ENCODE results near the gene FAM89B. TPM values are rescaled to one million over a fixed set of nuclear protein-coding genes. Genes with fewer than 3 reads are reported as not detected.

The FAM89B gene
- polyA plus RNA-seq, 1 donor from 2014 or later, result 75.1 TPM

DNA sequence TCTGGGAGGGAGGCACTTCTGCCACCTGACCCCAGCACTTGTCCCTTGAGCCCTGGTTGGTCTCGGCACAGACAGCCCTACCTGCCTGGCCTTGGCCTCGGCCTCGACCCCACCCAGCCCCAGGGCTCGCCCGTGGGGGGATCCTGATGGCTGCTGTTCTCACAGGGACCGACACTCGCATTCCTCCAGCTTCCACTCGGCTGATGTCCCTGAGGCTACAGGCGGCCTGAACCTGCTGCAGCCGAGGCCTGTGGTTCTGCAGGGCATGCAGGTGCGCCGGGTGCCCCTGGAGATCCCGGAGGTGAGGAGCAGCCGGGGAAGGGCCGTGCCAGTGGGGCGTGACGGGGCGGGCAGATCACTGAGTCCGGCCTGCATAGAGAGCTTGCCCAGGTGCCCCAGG is 48.3 kb downstream of the FAM89B start:
- no peak overlapping the region for H3K27ac ChIP-seq (ENCODE audit: low read length)
- H3F3A ChIP-seq (ENCODE audit: insufficient read depth, low read length, poor library complexity, severe bottlenecking), result no peaks in the 10 kb centered on the region
- no peak overlapping the region for H2AFZ ChIP-seq (ENCODE audit: low read depth, low read length)
- H3K79me2 ChIP-seq (replicated peaks; ENCODE audit: insufficient read depth, low read length), result peaks cover 14% of the 10 kb centered on the region
- H4K20me1 ChIP-seq (ENCODE audit: insufficient read depth), result no peaks in the 10 kb centered on the region
- H3K27me3 ChIP-seq (ENCODE audit: insufficient read depth, low read depth, low read length), result no peaks in the 10 kb centered on the region
- H3K9ac ChIP-seq (ENCODE audit: low read length), result no peak overlapping the region
- no peak for TF ChIP-seq SMC3 (conservative IDR thresholded peaks at IDR 0.05; ENCODE audit: poor library complexity)
- TF ChIP-seq POLR2AphosphoS5 (IDR thresholded peaks at IDR 0.05), result no peak
- no peak for TF ChIP-seq EZH2 (IDR thresholded peaks at IDR 0.05; ENCODE audit: borderline replicate concordance, insufficient read depth, low read length, poor library complexity, severe bottlenecking)
- no peak for TF ChIP-seq TAF1 (IDR thresholded peaks at IDR 0.05; ENCODE audit: low read depth)
- TF ChIP-seq, protein P1, sequence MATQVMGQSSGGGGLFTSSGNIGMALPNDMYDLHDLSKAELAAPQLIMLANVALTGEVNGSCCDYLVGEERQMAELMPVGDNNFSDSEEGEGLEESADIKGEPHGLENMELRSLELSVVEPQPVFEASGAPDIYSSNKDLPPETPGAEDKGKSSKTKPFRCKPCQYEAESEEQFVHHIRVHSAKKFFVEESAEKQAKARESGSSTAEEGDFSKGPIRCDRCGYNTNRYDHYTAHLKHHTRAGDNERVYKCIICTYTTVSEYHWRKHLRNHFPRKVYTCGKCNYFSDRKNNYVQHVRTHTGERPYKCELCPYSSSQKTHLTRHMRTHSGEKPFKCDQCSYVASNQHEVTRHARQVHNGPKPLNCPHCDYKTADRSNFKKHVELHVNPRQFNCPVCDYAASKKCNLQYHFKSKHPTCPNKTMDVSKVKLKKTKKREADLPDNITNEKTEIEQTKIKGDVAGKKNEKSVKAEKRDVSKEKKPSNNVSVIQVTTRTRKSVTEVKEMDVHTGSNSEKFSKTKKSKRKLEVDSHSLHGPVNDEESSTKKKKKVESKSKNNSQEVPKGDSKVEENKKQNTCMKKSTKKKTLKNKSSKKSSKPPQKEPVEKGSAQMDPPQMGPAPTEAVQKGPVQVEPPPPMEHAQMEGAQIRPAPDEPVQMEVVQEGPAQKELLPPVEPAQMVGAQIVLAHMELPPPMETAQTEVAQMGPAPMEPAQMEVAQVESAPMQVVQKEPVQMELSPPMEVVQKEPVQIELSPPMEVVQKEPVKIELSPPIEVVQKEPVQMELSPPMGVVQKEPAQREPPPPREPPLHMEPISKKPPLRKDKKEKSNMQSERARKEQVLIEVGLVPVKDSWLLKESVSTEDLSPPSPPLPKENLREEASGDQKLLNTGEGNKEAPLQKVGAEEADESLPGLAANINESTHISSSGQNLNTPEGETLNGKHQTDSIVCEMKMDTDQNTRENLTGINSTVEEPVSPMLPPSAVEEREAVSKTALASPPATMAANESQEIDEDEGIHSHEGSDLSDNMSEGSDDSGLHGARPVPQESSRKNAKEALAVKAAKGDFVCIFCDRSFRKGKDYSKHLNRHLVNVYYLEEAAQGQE (IDR thresholded peaks at IDR 0.05; ENCODE audit: borderline replicate concordance), result no peak
- no peak for TF ChIP-seq MXI1 (conservative IDR thresholded peaks at IDR 0.05; ENCODE audit: poor library complexity, severe bottlenecking)
- TF ChIP-seq, protein P2, sequence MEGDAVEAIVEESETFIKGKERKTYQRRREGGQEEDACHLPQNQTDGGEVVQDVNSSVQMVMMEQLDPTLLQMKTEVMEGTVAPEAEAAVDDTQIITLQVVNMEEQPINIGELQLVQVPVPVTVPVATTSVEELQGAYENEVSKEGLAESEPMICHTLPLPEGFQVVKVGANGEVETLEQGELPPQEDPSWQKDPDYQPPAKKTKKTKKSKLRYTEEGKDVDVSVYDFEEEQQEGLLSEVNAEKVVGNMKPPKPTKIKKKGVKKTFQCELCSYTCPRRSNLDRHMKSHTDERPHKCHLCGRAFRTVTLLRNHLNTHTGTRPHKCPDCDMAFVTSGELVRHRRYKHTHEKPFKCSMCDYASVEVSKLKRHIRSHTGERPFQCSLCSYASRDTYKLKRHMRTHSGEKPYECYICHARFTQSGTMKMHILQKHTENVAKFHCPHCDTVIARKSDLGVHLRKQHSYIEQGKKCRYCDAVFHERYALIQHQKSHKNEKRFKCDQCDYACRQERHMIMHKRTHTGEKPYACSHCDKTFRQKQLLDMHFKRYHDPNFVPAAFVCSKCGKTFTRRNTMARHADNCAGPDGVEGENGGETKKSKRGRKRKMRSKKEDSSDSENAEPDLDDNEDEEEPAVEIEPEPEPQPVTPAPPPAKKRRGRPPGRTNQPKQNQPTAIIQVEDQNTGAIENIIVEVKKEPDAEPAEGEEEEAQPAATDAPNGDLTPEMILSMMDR (IDR thresholded peaks at IDR 0.05; ENCODE audit: poor library complexity, severe bottlenecking), result no peak
- no peak for TF ChIP-seq RAD21 (conservative IDR thresholded peaks at IDR 0.05)
- no peak for TF ChIP-seq EP300 (conservative IDR thresholded peaks at IDR 0.05; ENCODE audit: poor library complexity, severe bottlenecking)
- no peak overlapping the region for H3K4me2 ChIP-seq (ENCODE audit: low read length)
- no peaks in the 10 kb centered on the region for H3K36me3 ChIP-seq (ENCODE audit: insufficient read depth, low read length)
- no peak overlapping the region for H3K4me3 ChIP-seq (ENCODE audit: low read length)
- no peaks in the 10 kb centered on the region for H3K9me2 ChIP-seq (ENCODE audit: insufficient read depth, low read length)
- no peaks in the 10 kb centered on the region for H3K9me3 ChIP-seq (ENCODE audit: low read length)

DNA sequence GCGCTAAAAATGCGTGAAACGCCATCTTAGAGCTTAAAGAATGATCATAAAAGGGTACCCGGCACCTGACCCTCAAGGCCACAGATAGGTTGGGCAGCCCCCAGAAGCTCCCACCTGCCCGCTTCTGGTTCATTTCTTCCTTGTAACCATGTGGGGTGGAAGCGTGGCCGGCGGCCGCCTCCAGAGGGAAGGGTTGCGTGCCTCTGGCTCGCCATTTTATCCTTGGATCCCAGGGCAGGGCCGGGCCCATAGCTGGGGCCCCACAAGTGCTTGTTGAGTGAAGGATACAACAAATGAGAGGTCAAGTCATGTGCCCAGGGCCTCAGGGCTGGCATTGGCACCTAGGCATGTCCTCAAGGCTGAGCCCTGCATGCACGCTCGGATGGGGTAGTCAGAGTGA is 49.1 kb downstream of the FAM89B start:
- peaks cover 10% of the 10 kb centered on the region for H3K79me2 ChIP-seq (replicated peaks; ENCODE audit: insufficient read depth, low read length)
- H3K36me3 ChIP-seq (ENCODE audit: insufficient read depth, low read length), result no peaks in the 10 kb centered on the region
- no peak overlapping the region for H3K9ac ChIP-seq (ENCODE audit: low read length)

More for the DNA sequence above, 49.1 kb downstream of the FAM89B start:
- Histone ChIP-seq H3K9me3 (ENCODE audit: low read length) (no peaks in the 10 kb centered on the region), H3K4me2 (ENCODE audit: low read length) (no peak overlapping the region), H3K27ac (ENCODE audit: low read length) (no peak overlapping the region), H3K4me3 (ENCODE audit: low read length) (no peak overlapping the region), H3K27me3 (ENCODE audit: insufficient read depth, low read depth, low read length) (no peaks in the 10 kb centered on the region), H4K20me1 (ENCODE audit: insufficient read depth) (no peaks in the 10 kb centered on the region), H3K9me2 (ENCODE audit: insufficient read depth, low read length) (no peaks in the 10 kb centered on the region), H2AFZ (ENCODE audit: low read depth, low read length) (no peak overlapping the region), H3F3A (ENCODE audit: insufficient read depth, low read length, poor library complexity, severe bottlenecking) (no peaks in the 10 kb centered on the region)
- TF ChIP-seq RAD21 (conservative IDR thresholded peaks at IDR 0.05), result no peak
- no peak for TF ChIP-seq TAF1 (IDR thresholded peaks at IDR 0.05; ENCODE audit: low read depth)
- no peak for TF ChIP-seq EZH2 (IDR thresholded peaks at IDR 0.05; ENCODE audit: borderline replicate concordance, insufficient read depth, low read length, poor library complexity, severe bottlenecking)
- TF ChIP-seq MXI1 (conservative IDR thresholded peaks at IDR 0.05; ENCODE audit: poor library complexity, severe bottlenecking), result no peak
- no peak for TF ChIP-seq POLR2AphosphoS5 (IDR thresholded peaks at IDR 0.05)
- TF ChIP-seq, protein P2 (IDR thresholded peaks at IDR 0.05; ENCODE audit: poor library complexity, severe bottlenecking), result no peak
- TF ChIP-seq, protein P1 (IDR thresholded peaks at IDR 0.05; ENCODE audit: borderline replicate concordance), result no peak
- TF ChIP-seq EP300 (conservative IDR thresholded peaks at IDR 0.05; ENCODE audit: poor library complexity, severe bottlenecking), result no peak
- TF ChIP-seq SMC3 (conservative IDR thresholded peaks at IDR 0.05; ENCODE audit: poor library complexity), result no peak

Data from neural cell (in vitro differentiated cells).